ENCODE data around the gene SMARCA2.

SMARCA2 gene

GRCh38 chr9:2179567-2179966, 164.4 kb downstream of the SMARCA2 start:
- no peak for DNase-seq

GRCh38 chr9:2180154-2180553, 165.0 kb downstream of the SMARCA2 start:
- DNase-seq, result no peak

- no peak for DNase-seq
Observed at GRCh38 chr9:2180704-2181103, 165.6 kb downstream of the SMARCA2 start.

- peak; percentile 29 for DNase-seq
Observed at GRCh38 chr9:2181792-2182191, 166.6 kb downstream of the SMARCA2 start.

- DNase-seq, result no peak
Observed at GRCh38 chr9:2190939-2191608, 175.9 kb downstream of the SMARCA2 start.

- DNase-seq, result no peak
Observed at GRCh38 chr9:2191609-2191972, 176.4 kb downstream of the SMARCA2 start.

- DNase-seq, result no peak
Observed at GRCh38 chr9:2192356-2192979, 177.3 kb downstream of the SMARCA2 start.

- no peak for DNase-seq
Observed at GRCh38 chr9:2193552-2193951, 178.4 kb downstream of the SMARCA2 start.

- DNase-seq, result no peak
Observed at GRCh38 chr9:2195211-2195610, 180.1 kb downstream of the SMARCA2 start.

- DNase-seq, result no peak
Observed at GRCh38 chr9:2196757-2197156, 181.6 kb downstream of the SMARCA2 start.

GRCh38 chr9:2198956-2199635, 183.9 kb downstream of the SMARCA2 start:
- no peak for DNase-seq

GRCh38 chr9:2199999-2200796, 185.1 kb downstream of the SMARCA2 start:
- no peak for DNase-seq

- no peak for DNase-seq
Observed at GRCh38 chr9:2208465-2208864, 193.3 kb downstream of the SMARCA2 start.

- no peak for DNase-seq
Observed at GRCh38 chr9:2208991-2209390, 193.8 kb downstream of the SMARCA2 start.

GRCh38 chr9:2209400-2209799, 194.3 kb downstream of the SMARCA2 start:
- DNase-seq, result no peak

GRCh38 chr9:2210201-2210600, 195.1 kb downstream of the SMARCA2 start:
- no peak for DNase-seq

GRCh38 chr9:2213830-2214468, 198.8 kb downstream of the SMARCA2 start:
- no peak for DNase-seq

GRCh38 chr9:2214707-2215106, 199.6 kb downstream of the SMARCA2 start:
- no peak for DNase-seq

GRCh38 chr9:2215921-2216441, 200.8 kb downstream of the SMARCA2 start:
- DNase-seq, result no peak

GRCh38 chr9:2216591-2216990, 201.4 kb downstream of the SMARCA2 start:
- DNase-seq, result no peak

GRCh38 chr9:2217540-2217939, 202.4 kb downstream of the SMARCA2 start:
- no peak for DNase-seq

GRCh38 chr9:2220036-2220435, 204.9 kb downstream of the SMARCA2 start:
- DNase-seq, result no peak
